ENCODE data around the gene NUDT19. TPM values are rescaled to one million over a fixed set of nuclear protein-coding genes. Genes with fewer than 3 reads are reported as not detected.
"Not testable (repeated sequence)": the region's sequence is repeated elsewhere in the genome, so short reads cannot be mapped to it uniquely, and the experiment has no call there.

NUDT19 gene
- total RNA-seq, 6 donors from 2014 or later: 9.4 to 21.6 (median 15.3) TPM

- ATAC-seq (ENCODE audit: low FRiP score in 2 of 2): no peak
- Histone ChIP-seq H3K4me1 (peaks cover 3 to 23% (median 15%) of the 10 kb centered on the region in 4 donors), H3K27me3 (no peaks in the 10 kb centered on the region), H3K36me3 (peaks cover 9 to 56% (median 38%) of the 10 kb centered on the region in 4 donors), H3K27ac (no peak overlapping the region), H3K9me3 (no peaks in the 10 kb centered on the region), H3K4me3 (no peak overlapping the region)
- no peak for DNase-seq
- WGBS, 2 donors: 96 to 97% methylated on average over 11 of the region's 11 CpGs
- no peak for TF ChIP-seq CTCF (IDR thresholded peaks at IDR 0.05)
Observed at GRCh38 chr19:32649751-32650150, 41.9 kb upstream of the NUDT19 start.

- WGBS, 2 donors: 71 to 84% methylated on average over 5 of the region's 5 CpGs
- Histone ChIP-seq H3K9me3 (no peaks in the 10 kb centered on the region), H3K36me3 (peaks cover 9 to 60% (median 47%) of the 10 kb centered on the region in 4 donors), H3K4me1 (peaks cover 3 to 23% (median 15%) of the 10 kb centered on the region in 4 donors), H3K27me3 (no peaks in the 10 kb centered on the region), H3K27ac (no peak overlapping the region), H3K4me3 (no peak overlapping the region)
- TF ChIP-seq EP300 (IDR thresholded peaks at IDR 0.05) (no peak), POLR2A (IDR thresholded peaks at IDR 0.05) (no peak), POLR2AphosphoS5 (IDR thresholded peaks at IDR 0.05) (no peak), CTCF (IDR thresholded peaks at IDR 0.05) (no peak)
- DNase-seq (no peak), ATAC-seq (ENCODE audit: low FRiP score in 2 of 2) (no peak)
Observed at GRCh38 chr19:32650671-32651070, 41.0 kb upstream of the NUDT19 start.

GRCh38 chr19:32651729-32652140 lies 39.9 kb upstream of the NUDT19 start:
- Histone ChIP-seq H3K9me3 (no peaks in the 10 kb centered on the region), H3K4me1 (peaks cover 3 to 23% (median 15%) of the 10 kb centered on the region in 4 donors), H3K36me3 (peaks cover 9 to 60% (median 44%) of the 10 kb centered on the region in 4 donors), H3K27me3 (no peaks in the 10 kb centered on the region), H3K4me3 (no peak overlapping the region), H3K27ac (no peak overlapping the region)
- ATAC-seq (ENCODE audit: low FRiP score in 2 of 2): no peak
- no peak for TF ChIP-seq POLR2AphosphoS5 (IDR thresholded peaks at IDR 0.05)
- TF ChIP-seq CTCF (IDR thresholded peaks at IDR 0.05): no peak
- no peak for TF ChIP-seq POLR2A (IDR thresholded peaks at IDR 0.05)
- no peak for TF ChIP-seq EP300 (IDR thresholded peaks at IDR 0.05)
- no peak for DNase-seq
- WGBS, 2 donors: 55 to 83% methylated on average over 7 to 8 of the region's 8 CpGs

GRCh38 chr19:32652331-32652730 lies 39.3 kb upstream of the NUDT19 start:
- not testable (repeated sequence) for ATAC-seq (ENCODE audit: low FRiP score in 2 of 2); H3K4me3 ChIP-seq; H3K27me3 ChIP-seq; DNase-seq; H3K9me3 ChIP-seq; H3K27ac ChIP-seq
- Histone ChIP-seq H3K4me1 (peaks cover 3 to 23% (median 15%) of the 10 kb centered on the region in 4 donors), H3K36me3 (peaks cover 7 to 59% (median 40%) of the 10 kb centered on the region in 4 donors)
- 93 to 97% methylated on average over 13 of the region's 13 CpGs for WGBS, 2 donors

GRCh38 chr19:32652894-32653598 lies 38.6 kb upstream of the NUDT19 start:
- H3K27ac ChIP-seq: peak overlapping the region in 1 of 4 donors; percentile 11
- ATAC-seq (ENCODE audit: low FRiP score in 2 of 2) (no peak), DNase-seq (peak in 1 of 2 donors; percentile 56)
- H3K9me3 ChIP-seq: no peaks in the 10 kb centered on the region
- TF ChIP-seq POLR2AphosphoS5 (IDR thresholded peaks at IDR 0.05) (no peak), EP300 (IDR thresholded peaks at IDR 0.05) (no peak), POLR2A (IDR thresholded peaks at IDR 0.05) (no peak), CTCF (IDR thresholded peaks at IDR 0.05) (no peak)
- H3K27me3 ChIP-seq: no peaks in the 10 kb centered on the region
- WGBS, 2 donors: 49% methylated on average over 9 to 12 of the region's 12 CpGs
- H3K4me1 ChIP-seq: peaks cover 3 to 23% (median 15%) of the 10 kb centered on the region in 4 donors
- peaks cover 5 to 58% (median 37%) of the 10 kb centered on the region in 4 donors for H3K36me3 ChIP-seq
- no peak overlapping the region for H3K4me3 ChIP-seq

Measured in upper lobe of left lung (tissue), 6 donors.